HUES64 (cell line): ENCODE measurements around the gene HNRNPD.
"Not testable (repeated sequence)": the region's sequence is repeated elsewhere in the genome, so short reads cannot be mapped to it uniquely, and the experiment has no call there.

Experiments
- H3K27ac ChIP-seq: 2 replicates; pipeline ENCODE4 v1.7.0; 2013; ENCODE audit warnings: low read depth, low read length, inconsistent platforms
- H3K27me3 ChIP-seq: 2 replicates; pipeline ENCODE4 v1.6.1; 2013; ENCODE audit warnings: mild to moderate bottlenecking, low read length; ENCODE audit not compliant: insufficient read depth
- H3K36me3 ChIP-seq: 2 replicates; pipeline ENCODE4 v1.6.1; 2013; ENCODE audit warnings: mild to moderate bottlenecking, low read length; ENCODE audit not compliant: insufficient read depth
- H3K4me1 ChIP-seq: 2 replicates; pipeline ENCODE4 v1.6.1; 2013; ENCODE audit warnings: mild to moderate bottlenecking, low read length, moderate library complexity; ENCODE audit not compliant: insufficient read depth
- H3K4me3 ChIP-seq: 2 replicates; pipeline ENCODE4 v1.5.1; 2013; ENCODE audit warnings: mild to moderate bottlenecking, low read length, moderate library complexity
- H3K9ac ChIP-seq: 2 replicates; pipeline ENCODE4 v1.6.1; 2013; ENCODE audit warnings: mild to moderate bottlenecking, low read depth, low read length
- H3K9me3 ChIP-seq: 2 replicates; pipeline ENCODE4 v1.6.1; 2013; ENCODE audit warnings: low read depth, low read length; ENCODE audit not compliant: insufficient read depth
- WGBS: fragments of 150-250, 120-280 bp; methylation state at CpG from one replicate; pipeline ENCODE4 v1.1.7; 2013; ENCODE audit warnings: missing lambda C conversion rate; 5-methylcytosine and 5-hydroxymethylcytosine counted together

HNRNPD gene

DNA sequence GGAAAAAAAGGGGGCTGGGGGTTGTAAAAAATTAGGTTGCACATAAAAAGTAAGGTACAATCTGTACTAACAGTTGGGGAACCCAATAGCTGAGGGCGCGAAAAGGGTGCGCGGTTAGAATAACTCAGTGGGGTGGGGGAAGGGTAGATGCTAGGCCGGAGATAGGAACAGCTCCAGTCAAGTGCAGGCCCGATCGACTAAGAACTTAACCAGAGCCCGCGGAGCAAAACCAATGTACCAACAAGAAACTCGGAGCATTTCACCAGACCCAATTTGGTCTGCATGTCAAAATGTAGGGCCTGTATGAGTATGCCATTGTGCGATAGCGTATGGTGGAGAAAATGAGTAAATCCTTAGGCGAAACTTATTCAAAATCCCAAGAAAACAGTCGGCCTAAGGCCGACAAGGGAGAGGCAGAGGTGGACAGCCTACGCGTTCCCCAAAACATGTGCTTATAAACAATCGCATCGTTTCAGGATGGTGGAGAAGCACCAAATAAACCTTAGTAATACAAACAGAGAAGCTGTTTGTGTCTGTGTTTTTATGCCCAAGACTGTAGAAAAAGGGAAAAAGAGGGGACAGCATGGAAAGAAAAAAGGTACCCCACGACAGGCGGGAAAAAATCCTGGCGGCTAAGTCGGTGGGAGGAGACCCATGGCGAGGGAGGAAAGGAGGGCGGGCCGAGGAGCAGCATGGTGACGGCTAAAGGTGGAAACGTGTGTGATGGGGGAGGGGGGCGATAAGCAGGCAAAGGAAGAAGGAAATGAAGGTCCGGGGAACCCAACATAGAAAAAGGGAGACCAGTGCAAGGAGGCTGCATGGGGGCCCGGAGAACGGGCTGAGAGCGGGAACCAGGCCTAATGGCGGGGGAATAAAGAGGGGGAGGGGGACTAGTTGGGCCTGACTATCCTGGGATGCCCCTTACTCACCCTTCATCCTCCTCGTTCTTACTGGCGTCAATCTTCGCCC is 990 bp downstream of the HNRNPD start:
- WGBS, result under 1% methylated on average over 37 of the region's 37 CpGs
- H3K4me1 ChIP-seq, result peaks cover 33% of the 10 kb centered on the region
- no peaks in the 10 kb centered on the region for H3K27me3 ChIP-seq
- peak overlapping the region; percentile 83 for H3K4me3 ChIP-seq
- no peaks in the 10 kb centered on the region for H3K9me3 ChIP-seq
- H3K27ac ChIP-seq, result peak overlapping the region; percentile 100
- H3K9ac ChIP-seq, result peak overlapping the region; percentile 100
- peaks cover 48% of the 10 kb centered on the region for H3K36me3 ChIP-seq

DNA sequence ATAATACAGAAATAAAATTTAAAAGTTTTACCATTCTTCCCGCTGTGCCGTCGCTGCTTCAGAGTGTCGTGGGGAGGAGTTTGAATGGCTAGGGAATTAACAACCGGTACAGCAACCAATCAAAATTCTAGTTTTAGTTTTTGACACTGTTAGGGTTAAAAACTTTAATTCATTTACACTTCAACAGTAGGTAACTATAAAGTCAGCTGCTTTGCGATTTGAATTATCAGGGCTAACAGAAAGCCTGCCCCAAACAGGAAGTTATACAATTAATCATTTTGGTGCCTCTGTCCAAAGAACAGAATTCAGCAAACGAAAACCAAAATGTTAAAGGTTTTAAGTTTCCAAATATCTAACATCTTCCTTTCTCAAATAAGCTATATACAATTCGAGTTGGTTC is 2.3 kb downstream of the HNRNPD start:
- peak overlapping the region; percentile 100 for H3K9ac ChIP-seq
- peak overlapping the region; percentile 83 for H3K4me3 ChIP-seq
- H3K9me3 ChIP-seq, result no peaks in the 10 kb centered on the region
- H3K27ac ChIP-seq, result no peak overlapping the region
- no peaks in the 10 kb centered on the region for H3K27me3 ChIP-seq
- 0% methylated on average over 3 of the region's 8 CpGs for WGBS
- peaks cover 41% of the 10 kb centered on the region for H3K4me1 ChIP-seq
- H3K36me3 ChIP-seq, result peaks cover 61% of the 10 kb centered on the region

DNA sequence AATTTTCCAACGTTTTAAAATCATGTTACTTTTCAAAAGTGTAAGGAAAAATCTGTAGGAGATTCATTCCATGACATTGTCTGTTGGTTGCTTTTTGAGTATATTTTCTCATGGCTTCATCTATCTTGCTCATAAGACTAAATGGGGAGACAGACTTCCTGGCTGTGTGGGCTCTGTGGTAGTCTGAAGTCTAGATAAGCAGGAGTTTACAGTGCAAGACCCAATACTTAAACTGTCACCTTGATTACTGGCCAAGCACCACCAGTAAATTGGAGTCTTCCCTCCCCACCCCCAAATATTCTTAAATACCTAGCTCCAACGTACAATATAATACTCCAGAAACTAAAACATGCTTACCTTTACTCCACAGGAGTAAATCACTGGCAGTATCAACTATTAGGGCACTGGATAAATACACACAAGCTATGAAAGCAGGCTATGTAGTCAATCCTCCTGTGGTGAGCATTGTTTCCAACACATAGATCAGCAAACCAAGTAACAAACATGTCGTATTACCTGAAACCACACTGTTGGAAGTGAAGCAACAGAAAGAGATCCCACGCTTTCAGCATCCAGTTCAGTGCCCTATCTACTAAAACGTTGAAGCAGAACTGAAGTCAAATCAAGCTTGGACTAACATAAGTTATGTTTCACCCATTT is 6.2 kb downstream of the HNRNPD start:
- no peaks in the 10 kb centered on the region for H3K27me3 ChIP-seq
- no peaks in the 10 kb centered on the region for H3K9me3 ChIP-seq
- H3K36me3 ChIP-seq, result peaks cover 89% of the 10 kb centered on the region
- no peak overlapping the region for H3K4me3 ChIP-seq
- no peak overlapping the region for H3K9ac ChIP-seq
- peaks cover 59% of the 10 kb centered on the region for H3K4me1 ChIP-seq
- 85% methylated on average over 5 of the region's 5 CpGs for WGBS
- H3K27ac ChIP-seq, result no peak overlapping the region

- H3K36me3 ChIP-seq, result peaks cover 87% of the 10 kb centered on the region
These were observed 7.4 kb downstream of the HNRNPD start for GRCh38 chr4:82366431-82366830.

GRCh38 chr4:82363896-82364487 is 9.8 kb downstream of the HNRNPD start:
- 91% methylated on average over 4 of the region's 4 CpGs for WGBS
- Histone ChIP-seq H3K4me1 (peaks cover 54% of the 10 kb centered on the region), H3K27ac (no peak overlapping the region), H3K27me3 (no peaks in the 10 kb centered on the region), H3K9me3 (no peaks in the 10 kb centered on the region), H3K4me3 (no peak overlapping the region), H3K9ac (no peak overlapping the region), H3K36me3 (peaks cover 83% of the 10 kb centered on the region)

More at GRCh38 chr4:82366431-82366830, 7.4 kb downstream of the HNRNPD start:
- not testable (repeated sequence) for H3K27me3 ChIP-seq, H3K9me3 ChIP-seq, H3K27ac ChIP-seq, H3K9ac ChIP-seq, H3K4me3 ChIP-seq
- WGBS, result 93% methylated on average over 11 of the region's 11 CpGs
- H3K4me1 ChIP-seq, result peaks cover 59% of the 10 kb centered on the region

DNA sequence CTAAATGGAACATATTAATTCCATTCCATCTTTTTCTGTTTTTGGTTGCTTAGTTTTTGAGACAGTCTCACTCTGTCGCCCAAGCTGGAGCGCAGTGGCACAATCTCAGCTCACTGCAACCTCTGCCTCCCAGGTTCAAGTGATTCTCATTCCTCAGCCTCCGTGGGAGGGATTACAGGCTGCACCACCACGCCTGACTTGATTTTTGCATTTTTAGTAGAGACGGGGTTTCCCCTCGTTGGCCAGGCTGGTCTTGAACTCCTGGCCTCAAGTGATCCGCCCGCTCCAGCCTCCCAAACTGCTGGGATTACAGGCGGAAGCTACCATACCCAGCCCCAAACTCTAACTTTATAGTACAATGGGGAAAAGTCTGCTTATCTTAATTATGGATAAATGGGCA is 11.2 kb downstream of the HNRNPD start:
- Histone ChIP-seq H3K9me3 (no peaks in the 10 kb centered on the region), H3K4me1 (peaks cover 41% of the 10 kb centered on the region), H3K4me3 (no peak overlapping the region), H3K27ac (no peak overlapping the region), H3K27me3 (no peaks in the 10 kb centered on the region), H3K9ac (no peak overlapping the region), H3K36me3 (peaks cover 83% of the 10 kb centered on the region)
- 80% methylated on average over 8 of the region's 9 CpGs for WGBS

GRCh38 chr4:82360298-82361177 is 13.3 kb downstream of the HNRNPD start:
- no peak overlapping the region for H3K27ac ChIP-seq
- H3K9me3 ChIP-seq, result no peaks in the 10 kb centered on the region
- H3K36me3 ChIP-seq, result peaks cover 83% of the 10 kb centered on the region
- no peaks in the 10 kb centered on the region for H3K27me3 ChIP-seq
- H3K4me1 ChIP-seq, result peaks cover 29% of the 10 kb centered on the region
- H3K4me3 ChIP-seq, result no peak overlapping the region
- 88% methylated on average over 4 of the region's 4 CpGs for WGBS
- no peak overlapping the region for H3K9ac ChIP-seq

DNA sequence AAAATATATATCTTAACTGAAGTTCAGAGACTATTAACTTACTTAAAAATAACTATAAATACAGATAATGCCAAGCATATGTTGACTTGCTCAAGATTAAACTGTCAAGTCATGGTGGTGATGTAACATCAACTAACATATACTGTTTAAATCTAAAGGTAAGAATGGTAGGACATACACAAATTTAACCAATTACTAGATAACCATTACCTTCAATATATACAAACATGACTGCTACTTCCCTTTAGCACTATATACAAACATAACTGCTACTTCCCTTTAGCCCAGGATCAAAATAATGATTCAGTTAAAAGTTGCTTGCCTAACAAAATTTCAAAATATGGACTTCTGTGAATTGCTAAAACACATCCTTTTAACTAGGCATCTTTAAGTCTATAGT is 14.9 kb downstream of the HNRNPD start:
- peaks cover 84% of the 10 kb centered on the region for H3K36me3 ChIP-seq
- no peak overlapping the region for H3K9ac ChIP-seq
- H3K9me3 ChIP-seq, result no peaks in the 10 kb centered on the region
- no peak overlapping the region for H3K27ac ChIP-seq
- no peak overlapping the region for H3K4me3 ChIP-seq
- no peaks in the 10 kb centered on the region for H3K27me3 ChIP-seq
- peaks cover 22% of the 10 kb centered on the region; the same call in 1 of the 2 replicates for H3K4me1 ChIP-seq

GRCh38 chr4:82357640-82358039 is 16.2 kb downstream of the HNRNPD start:
- H3K4me3 ChIP-seq, result no peak overlapping the region
- H3K9ac ChIP-seq, result no peak overlapping the region
- no peaks in the 10 kb centered on the region for H3K9me3 ChIP-seq
- no peaks in the 10 kb centered on the region for H3K27me3 ChIP-seq
- H3K4me1 ChIP-seq, result 0 out of 2 replicates have a peak, but pooled peaks cover 16% of the 10 kb centered on the region
- H3K27ac ChIP-seq, result no peak overlapping the region
- WGBS, result 96% methylated on average over 5 of the region's 5 CpGs
- peaks cover 90% of the 10 kb centered on the region for H3K36me3 ChIP-seq

- Histone ChIP-seq H3K9ac (no peak overlapping the region), H3K27me3 (no peaks in the 10 kb centered on the region), H3K9me3 (no peaks in the 10 kb centered on the region), H3K4me1 (0 out of 2 replicates have a peak, but pooled peaks cover 3% of the 10 kb centered on the region), H3K36me3 (peaks cover 95% of the 10 kb centered on the region), H3K27ac (no peak overlapping the region), H3K4me3 (no peak overlapping the region)
- 95% methylated on average over 11 of the region's 11 CpGs for WGBS
These were observed 19.0 kb downstream of the HNRNPD start for GRCh38 chr4:82354788-82355187.
